Activated gamma-delta T cell treated with Interleukin-2 at 50 U/mL for 16 hours (primary cell): ENCODE measurements around the gene TBXT.
"Not testable (repeated sequence)": the region's sequence is repeated elsewhere in the genome, so short reads cannot be mapped to it uniquely, and the experiment has no call there.

Experiments
- DNase-seq: peaks from one replicate; pipeline ENCODE4 v3.0.0-alpha.2; 2020

Gene TBXT, protein sequence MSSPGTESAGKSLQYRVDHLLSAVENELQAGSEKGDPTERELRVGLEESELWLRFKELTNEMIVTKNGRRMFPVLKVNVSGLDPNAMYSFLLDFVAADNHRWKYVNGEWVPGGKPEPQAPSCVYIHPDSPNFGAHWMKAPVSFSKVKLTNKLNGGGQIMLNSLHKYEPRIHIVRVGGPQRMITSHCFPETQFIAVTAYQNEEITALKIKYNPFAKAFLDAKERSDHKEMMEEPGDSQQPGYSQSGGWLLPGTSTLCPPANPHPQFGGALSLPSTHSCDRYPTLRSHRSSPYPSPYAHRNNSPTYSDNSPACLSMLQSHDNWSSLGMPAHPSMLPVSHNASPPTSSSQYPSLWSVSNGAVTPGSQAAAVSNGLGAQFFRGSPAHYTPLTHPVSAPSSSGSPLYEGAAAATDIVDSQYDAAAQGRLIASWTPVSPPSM

GRCh38 chr6:166167801-166168615 is at the start of gene TBXT:
TBXT (minus strand) TSS chr6:166167851; CDS start chr6:166167591, 260 bp downstream.
- DNase-seq, result no peak

- no peak for DNase-seq
Measured at GRCh38 chr6:166207284-166207561, 39.6 kb upstream of the TBXT start.

GRCh38 chr6:166206510-166207283 is 39.0 kb upstream of the TBXT start:
- DNase-seq, result no peak

DNA sequence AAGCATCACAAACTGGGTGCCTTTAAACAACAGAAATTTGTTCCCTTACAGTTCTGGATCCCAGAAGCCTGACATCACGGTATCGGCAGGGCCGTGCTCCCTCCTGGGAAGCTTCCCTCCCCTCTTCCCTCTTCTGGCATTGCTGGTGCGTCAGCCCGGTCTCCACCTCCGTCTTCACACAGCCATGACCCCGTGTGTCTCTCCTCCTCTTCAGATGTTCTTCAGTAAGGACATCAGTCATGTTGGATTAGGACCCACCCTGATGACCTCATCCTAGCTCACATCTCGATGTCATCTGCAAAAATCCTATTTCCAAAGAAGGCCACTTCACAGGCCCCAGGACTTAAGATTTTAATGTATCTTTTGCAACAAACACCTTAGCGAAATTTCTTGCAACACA is 38.4 kb upstream of the TBXT start:
- no peak for DNase-seq

DNA sequence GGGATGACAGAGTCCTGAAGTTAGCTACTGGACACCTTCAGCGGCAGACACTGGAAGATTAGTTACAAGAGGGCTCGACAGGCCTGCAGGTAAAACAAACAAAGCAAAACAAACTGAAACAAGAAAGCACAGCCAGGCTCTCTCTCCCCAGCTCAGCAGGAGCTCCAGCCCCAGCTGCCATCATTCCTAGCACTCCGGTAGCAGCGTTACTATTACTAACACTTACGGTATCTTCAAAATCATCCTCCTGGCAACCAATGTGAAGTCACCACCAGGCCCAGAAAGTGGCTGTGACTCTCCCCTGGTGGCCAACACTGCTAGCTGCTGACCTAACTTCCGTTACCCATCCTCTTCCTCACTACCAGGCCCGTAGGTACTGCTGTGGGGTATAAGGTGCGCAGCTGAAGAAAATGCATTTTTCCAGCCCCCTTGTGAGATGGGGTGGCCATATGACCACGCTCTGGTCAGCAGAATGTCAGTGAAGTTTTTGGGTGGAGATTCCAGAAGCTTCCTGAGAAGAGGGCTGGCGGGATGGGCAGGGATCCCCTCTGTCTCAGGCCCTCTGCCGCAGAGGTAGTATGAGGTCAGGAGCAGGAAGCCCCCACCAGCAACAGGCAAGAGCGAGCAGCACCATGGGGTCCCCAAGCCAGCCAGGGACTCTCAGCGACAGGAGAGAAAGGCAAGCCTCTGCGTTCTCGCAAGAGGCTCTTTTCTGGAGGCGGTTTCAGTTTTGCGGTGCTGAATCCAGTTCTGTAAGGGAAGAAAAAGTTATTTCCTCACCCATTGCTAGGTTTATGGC is 37.4 kb upstream of the TBXT start:
- DNase-seq, result no peak

DNA sequence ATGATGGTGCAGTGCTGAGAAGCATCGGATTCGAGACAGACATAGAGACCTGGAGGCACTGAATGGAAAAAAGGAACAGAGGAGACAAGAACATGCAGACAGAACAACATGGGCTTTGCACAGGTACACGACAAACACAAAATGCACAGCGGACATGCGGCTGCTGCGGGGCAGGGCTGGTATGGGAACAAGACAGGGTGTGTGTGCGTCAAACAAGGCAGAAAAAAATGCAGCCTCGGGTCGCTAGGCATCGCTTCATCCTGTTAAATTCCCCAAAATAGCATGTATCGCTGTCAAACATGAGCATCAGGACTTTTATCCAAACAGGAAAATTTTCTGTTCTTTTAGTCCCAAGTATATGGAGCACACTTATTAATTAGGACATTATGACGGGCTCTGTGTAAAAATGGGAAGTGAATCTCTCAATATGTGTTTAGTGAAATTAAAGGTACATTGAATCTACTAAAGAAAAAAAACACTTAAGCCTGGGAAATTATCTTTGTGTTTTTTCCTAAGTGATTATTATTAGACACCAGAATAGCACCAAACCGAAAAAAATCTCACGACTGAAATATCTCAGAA is 36.1 kb upstream of the TBXT start:
- DNase-seq, result no peak

DNA sequence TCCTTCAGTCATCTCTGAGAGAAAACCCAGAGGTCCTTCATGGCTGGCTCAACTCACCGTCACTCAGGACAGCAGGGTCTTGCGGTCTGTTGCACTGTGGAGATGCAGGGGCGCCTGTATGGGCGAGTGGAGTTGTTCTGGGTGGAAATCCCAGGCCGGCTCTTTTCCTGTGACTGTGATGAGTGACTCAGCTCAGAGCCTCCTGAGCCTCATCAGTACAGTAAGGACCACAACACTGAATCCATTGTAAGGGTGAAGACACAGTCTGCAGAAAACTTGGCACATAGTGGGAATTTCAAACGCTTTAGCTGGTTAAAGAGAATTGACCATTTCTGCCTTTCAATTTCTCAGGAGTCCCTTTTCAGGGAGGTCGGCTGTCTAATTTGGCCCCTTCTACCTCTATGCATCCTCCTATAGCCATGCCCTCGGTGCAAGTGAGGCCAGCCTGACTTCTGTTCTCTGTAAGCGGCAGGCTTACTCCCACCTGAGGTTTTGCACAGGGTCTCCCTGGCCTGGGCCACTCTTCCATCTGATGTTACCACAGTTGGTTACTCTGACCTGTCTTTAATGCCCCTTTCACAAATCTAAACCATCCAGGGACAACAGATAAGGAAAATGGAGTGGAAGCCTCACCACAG is 35.5 kb upstream of the TBXT start:
- DNase-seq, result no peak

DNA sequence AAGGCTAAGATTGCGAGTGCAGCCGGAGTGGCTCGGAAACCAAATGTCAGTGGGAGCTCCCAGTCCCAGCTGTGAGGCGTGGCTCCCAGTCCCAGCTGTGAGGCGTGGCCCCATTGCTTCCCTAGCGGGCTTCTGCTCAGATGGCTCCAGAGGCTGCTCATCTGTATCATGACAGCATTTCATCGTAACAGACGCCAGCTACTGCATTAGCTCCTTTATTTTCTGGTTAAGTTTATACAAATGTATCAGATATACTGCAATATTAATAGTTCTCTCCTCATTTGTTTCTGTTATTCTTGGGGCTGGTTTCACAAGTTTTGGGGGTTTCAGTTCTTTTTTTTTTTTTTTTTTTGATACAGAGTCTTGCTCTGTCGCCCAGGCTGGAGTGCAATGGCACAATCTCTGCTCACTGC is 34.7 kb upstream of the TBXT start:
- DNase-seq, result no peak

DNA sequence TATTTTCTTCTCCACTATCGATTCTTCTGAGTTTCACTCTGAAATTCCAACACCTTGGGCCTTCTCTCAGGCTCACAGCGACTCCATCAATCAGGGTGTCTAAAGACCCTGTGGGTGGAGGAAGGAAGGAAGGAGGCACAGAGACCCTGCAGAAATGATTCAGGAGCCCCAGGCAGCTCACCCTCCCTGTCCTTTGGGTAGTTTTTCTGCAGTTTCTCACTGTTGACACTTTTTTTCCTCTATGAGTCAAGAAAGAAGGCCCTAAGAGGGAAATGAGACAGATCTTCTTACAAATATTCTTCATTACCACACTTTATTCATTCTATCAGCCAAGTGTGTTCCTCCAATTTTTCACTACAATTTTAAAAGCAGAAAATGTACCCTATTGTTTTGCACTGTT is 34.2 kb upstream of the TBXT start:
- no peak for DNase-seq

DNA sequence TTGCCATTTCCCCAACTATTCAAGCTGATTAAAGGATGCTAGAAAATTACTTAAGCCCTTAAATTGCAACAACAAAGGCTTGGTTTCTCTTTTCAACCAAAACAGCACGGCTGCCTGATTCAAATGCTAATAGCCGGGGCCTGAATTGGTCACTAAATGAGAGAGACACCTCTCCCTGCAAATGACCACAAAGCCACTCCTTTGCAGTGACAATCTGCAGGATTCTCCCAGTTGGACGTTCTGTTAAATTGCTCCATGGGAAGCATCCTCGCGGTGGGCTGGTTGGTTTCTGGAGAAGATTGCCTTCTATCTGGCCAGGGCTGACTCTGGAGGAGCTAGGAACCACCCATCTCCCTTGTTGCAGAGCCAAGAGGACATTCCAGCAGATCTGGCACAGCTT is 29.7 kb upstream of the TBXT start:
- DNase-seq, result no peak

DNA sequence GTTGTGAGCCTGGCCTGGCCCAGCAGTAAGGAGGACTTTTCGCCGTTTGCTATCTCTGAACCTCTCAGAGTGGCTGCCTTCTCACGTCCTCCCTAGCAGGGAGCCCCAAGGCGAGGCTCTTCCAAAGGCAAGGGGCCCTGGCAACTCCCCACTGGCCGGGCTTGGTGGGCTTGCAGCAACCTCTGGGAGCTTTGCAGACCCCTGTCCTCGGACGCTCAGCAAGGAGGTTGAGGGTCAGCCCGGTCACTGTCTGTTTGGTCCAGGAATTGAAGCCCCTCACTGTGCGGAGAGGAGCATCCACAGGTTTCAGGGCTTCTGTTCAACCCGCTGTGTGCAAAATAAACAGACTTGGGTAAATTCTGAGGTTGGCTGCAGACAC is 28.2 kb upstream of the TBXT start:
- DNase-seq, result no peak

- no peak for DNase-seq
Measured at GRCh38 chr6:166194914-166195859, 27.5 kb upstream of the TBXT start.

DNA sequence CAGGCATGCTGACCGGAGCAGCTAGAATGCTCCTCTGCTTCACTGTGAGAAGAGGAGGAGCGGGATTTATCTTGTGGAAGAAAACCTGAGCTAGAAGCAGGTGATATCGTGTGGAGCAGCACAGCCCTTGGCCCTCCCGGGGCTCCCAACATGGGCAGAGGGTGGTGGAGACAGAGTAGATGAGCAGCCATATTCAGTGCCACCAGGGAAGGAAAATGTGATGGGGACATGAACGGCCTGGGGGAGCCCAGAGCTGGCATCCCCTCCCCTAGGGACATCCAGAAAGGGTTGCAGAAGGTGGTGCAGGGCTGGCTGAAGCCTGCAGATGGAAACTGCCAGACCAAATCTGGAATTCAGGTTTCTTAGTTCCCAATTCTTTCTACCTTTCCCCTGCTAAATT is 24.9 kb upstream of the TBXT start:
- DNase-seq, result no peak

- no peak for DNase-seq
Measured at GRCh38 chr6:166192136-166192535, 24.5 kb upstream of the TBXT start.

GRCh38 chr6:166179704-166180103 is 12.1 kb upstream of the TBXT start:
- DNase-seq, result no peak

- no peak for DNase-seq
Measured at GRCh38 chr6:166176106-166176505, 8.5 kb upstream of the TBXT start.

DNA sequence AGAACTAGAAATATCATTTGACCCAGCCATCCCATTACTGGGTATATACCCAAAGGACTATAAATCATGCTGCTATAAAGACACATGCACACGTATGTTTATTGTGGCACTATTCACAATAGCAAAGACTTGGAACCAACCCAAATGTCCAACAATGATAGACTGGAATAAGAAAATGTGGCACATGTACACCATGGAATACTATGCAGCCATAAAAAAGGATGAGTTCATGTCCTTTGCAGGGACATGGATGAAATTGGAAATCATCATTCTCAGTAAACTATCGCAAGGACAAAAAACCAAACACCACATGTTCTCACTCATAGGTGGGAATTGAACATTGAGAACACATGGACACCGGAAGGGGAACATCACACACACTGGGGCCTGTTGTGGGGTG is 7.4 kb upstream of the TBXT start:
- DNase-seq, result not testable (repeated sequence)

- DNase-seq, result no peak
Measured at GRCh38 chr6:166174031-166174430, 6.4 kb upstream of the TBXT start.

- no peak for DNase-seq
Measured at GRCh38 chr6:166173281-166173951, 5.8 kb upstream of the TBXT start.

DNA sequence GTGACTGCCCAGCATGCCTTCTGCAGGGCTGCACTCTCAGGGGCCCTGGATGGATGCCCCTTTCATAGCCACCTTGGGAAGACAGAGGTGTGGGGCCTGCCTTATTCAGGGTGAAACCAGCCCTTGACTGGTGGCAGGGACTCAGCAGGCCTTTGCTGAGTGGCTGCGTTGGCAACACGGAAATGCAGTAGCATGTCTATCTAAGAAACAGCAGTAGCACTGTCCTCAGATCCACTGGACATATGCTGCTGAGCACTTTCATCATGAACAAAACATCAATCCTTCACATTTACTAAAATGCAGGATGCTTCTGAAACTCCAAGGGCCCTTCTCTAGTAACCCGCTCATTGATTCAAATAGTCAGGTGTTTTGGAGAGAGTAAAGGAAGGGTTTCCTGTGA is 4.9 kb upstream of the TBXT start:
- DNase-seq, result no peak
